NB4 (cell line): Measurements from ENCODE around the gene ARFGEF3.

Experiments
- DNase-seq: peaks from one replicate; pipeline ENCODE4 v3.0.0; 2010; ENCODE audit warnings: low read depth
- H3K4me3 ChIP-seq: one replicate; pipeline ENCODE4 v1.5.1; 2011; ENCODE audit warnings: mild to moderate bottlenecking, low read depth, low read length, moderate library complexity
- CTCF ChIP-seq: IDR thresholded peaks from one replicate; pipeline ENCODE4 v1.5.1; 2012; ENCODE audit warnings: low read depth, low read length
- MAX ChIP-seq: IDR thresholded peaks from 2 replicates; pipeline ENCODE4 v1.6.1; 2011; ENCODE audit warnings: low read depth, low read length
- MYC ChIP-seq: IDR thresholded peaks from 2 replicates; pipeline ENCODE4 v1.6.1; 2011; ENCODE audit warnings: low read depth, low read length
- POLR2A ChIP-seq: IDR thresholded peaks from 2 replicates; pipeline ENCODE4 v1.6.1; 2011; ENCODE audit warnings: mild to moderate bottlenecking; ENCODE audit not compliant: insufficient read length; ENCODE audit errors: extremely low read depth

The ARFGEF3 gene

DNA sequence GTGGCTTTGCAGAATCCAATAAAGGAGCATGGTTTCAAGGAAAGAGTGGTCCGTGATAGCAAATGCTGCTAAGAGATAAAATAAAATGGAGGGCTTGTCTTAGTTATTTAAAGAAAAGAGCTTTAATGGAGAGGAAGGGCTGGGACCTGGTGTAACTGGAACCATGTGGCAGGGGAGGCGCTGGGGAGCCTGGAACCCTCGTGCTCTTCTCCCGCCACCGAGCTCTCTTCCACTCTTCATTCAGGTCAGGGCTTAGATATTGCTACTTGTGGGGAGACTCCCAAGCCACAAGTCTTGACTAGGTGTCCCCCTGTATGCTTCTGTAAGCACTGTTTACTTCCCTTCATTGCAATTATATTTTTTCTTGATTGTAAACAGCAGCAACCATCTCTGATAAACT lies 15.2 kb upstream of the ARFGEF3 start:
- H3K4me3 ChIP-seq = no peak overlapping the region
- TF ChIP-seq POLR2A (no peak), MAX (no peak), CTCF (no peak), MYC (no peak)
- no peak for DNase-seq

DNA sequence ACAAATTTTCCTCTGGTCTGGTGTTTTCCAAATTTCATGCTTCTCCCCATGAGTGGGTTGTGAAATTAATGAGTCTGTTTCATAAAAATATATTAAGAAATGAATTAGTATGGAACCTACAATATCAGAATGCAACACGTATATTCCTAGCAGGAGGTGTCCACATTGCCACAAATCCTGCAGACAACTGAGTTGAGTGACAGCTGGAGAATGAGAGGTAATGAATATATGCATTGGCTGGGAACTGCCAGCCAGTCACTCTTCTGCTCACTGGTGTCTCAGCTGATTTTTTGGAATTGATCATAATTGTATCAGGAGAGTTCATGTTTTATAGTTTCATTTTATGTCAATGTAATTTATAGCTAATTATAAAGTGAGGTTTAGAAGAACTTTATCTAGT lies 6.3 kb upstream of the ARFGEF3 start:
- no peak for DNase-seq
- TF ChIP-seq MAX (no peak), POLR2A (no peak), CTCF (no peak), MYC (no peak)
- no peak overlapping the region for H3K4me3 ChIP-seq

- TF ChIP-seq POLR2A = no peak
- no peak for TF ChIP-seq CTCF
- TF ChIP-seq MAX = no peak
- no peak for TF ChIP-seq MYC
- no peak overlapping the region for H3K4me3 ChIP-seq
- no peak for DNase-seq
Observed at GRCh38 chr6:138157986-138158638, 3.6 kb upstream of the ARFGEF3 start.

DNA sequence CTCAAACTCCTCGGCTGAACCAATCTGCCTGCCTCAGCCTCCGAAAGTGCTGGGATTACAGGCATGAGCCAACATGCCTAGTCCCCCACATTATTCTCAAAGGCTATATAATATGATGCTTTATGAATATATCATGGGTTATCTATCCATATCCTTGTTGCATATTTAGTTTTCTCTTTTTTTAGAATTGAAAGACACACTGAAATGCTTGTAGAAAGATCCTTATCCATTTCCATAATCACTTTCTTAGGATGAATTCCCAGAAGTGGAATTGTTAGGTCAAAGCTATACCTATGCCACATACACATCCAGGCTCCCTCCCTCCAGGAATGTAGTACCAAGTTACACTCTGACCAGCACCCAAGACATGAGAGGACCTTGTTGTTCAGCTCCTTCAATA lies 2.5 kb upstream of the ARFGEF3 start:
- no peak for DNase-seq
- TF ChIP-seq MYC (no peak), MAX (no peak), CTCF (no peak), POLR2A (no peak)
- H3K4me3 ChIP-seq = no peak overlapping the region

DNA sequence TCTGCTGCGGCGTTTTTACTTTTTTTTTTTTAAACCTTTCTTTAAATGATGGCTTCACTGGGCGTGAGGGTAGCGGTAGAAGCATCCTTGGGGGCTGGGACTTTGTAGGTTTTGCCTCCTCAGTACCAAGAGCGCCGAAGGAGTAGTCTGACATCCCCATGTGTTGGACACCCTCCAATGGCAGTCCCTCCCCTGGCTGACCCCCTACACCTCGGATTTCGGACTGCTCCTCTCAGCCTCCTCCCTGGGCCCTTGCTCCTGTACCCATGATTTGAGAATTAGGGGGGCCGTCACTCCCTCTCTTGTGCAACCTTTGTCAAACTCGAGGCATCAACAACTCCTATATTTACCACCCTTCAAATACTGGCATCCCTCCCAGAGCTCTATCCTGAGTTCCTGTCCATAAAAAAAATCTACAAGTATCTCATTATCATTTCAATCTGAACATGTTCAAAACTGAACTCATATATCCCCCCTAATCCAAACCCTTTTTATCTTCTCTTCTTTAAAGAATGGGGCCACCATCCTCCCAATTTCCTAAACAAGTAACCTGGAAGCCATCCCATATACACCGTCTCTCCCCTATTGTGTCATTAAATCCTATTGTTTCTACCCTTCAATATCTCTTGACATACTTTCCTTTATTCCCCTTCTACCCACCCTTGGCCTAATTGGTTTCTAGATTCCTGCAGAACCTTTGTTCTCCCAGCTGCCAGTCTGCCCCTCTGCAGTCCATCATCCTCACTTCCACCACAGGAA lies 1.2 kb upstream of the ARFGEF3 start:
- H3K4me3 ChIP-seq = no peak overlapping the region
- DNase-seq = no peak
- TF ChIP-seq CTCF (no peak), MYC (no peak), MAX (no peak), POLR2A (no peak)

DNA sequence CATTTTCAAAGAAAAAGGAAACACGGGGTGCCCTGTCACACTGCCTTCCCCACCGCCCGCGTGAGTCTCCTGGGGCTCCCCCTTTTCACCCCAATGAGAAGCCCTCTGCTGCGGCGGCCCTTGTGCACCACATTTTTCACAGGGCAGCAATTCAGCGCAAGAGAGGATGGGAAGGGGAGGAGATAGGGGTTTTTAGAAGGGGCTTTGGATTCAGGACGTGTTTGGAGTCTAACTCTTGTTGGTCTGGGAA lies 726 bp upstream of the ARFGEF3 start:
- no peak overlapping the region for H3K4me3 ChIP-seq
- TF ChIP-seq POLR2A (no peak), CTCF (no peak), MYC (no peak), MAX (no peak)
- no peak for DNase-seq
